ENCODE data around the gene C19orf67.
A peak's percentile ranks its signal among the peaks of the same experiment; 100 is the strongest.
"Not testable (repeated sequence)": the region's sequence is repeated elsewhere in the genome, so short reads cannot be mapped to it uniquely, and the experiment has no call there.

C19orf67 gene

DNA sequence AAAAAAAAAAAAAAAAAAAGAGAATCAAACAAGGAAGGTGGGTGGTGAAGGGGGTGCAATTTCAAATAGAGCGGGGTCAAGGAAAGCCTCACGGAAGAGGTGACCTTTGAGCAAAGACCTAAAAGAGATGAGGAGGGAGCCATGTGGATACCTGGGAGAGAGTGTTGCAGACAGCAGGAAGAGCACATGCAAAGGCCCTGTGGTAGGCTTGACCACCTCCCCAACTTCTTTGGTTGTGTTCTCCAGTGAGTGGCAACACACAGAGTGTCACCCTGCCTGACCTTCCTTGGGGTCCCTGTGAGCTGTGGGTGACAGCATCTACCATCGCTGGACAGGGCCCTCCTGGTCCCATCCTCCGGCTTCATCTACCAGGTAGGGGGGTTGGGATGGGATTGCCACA, 35.1 kb downstream of the C19orf67 start:
- H3K36me3 ChIP-seq (ENCODE audit: insufficient read depth, low read length): no peaks in the 10 kb centered on the region
- peaks cover 2% of the 10 kb centered on the region; the same call in 1 of the 2 replicates for H3K9me3 ChIP-seq (ENCODE audit: control insufficient read depth, insufficient read depth, low read length)
- H3K9ac ChIP-seq (ENCODE audit: low read depth, low read length): no peak overlapping the region
- H3K4me1 ChIP-seq (ENCODE audit: insufficient read depth, low read length): no peaks in the 10 kb centered on the region

GRCh38 chr19:14048443-14049153, 37.0 kb downstream of the C19orf67 start:
- Histone ChIP-seq H3K4me1 (ENCODE audit: insufficient read depth, low read length) (no peaks in the 10 kb centered on the region), H3K9me3 (ENCODE audit: control insufficient read depth, insufficient read depth, low read length) (peaks cover 2% of the 10 kb centered on the region; the same call in 1 of the 2 replicates), H3K36me3 (ENCODE audit: insufficient read depth, low read length) (no peaks in the 10 kb centered on the region), H3K9ac (ENCODE audit: low read depth, low read length) (no peak overlapping the region)

DNA sequence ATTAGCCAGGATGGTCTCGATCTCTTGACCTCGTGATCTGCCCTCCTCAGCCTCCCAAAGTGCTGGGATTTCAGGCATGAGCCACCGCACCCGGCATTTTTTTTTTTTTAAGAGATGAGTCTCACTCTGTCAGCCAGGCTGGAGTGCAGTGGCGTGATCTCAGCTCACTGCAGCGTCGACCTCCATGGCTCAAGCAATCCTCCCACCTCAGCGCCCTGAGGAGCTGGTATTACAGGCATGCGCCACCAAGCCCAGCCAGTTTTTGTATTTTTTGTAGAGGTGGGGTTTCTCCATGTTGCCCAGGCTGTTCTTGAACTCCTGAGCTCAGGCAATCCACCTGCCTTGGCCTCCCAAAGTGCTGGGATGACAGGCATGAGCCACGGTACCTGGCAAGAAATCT, 37.7 kb downstream of the C19orf67 start:
- H3K4me1 ChIP-seq (ENCODE audit: insufficient read depth, low read length); H3K9me3 ChIP-seq (ENCODE audit: control insufficient read depth, insufficient read depth, low read length); H3K9ac ChIP-seq (ENCODE audit: low read depth, low read length); H3K36me3 ChIP-seq (ENCODE audit: insufficient read depth, low read length): not testable (repeated sequence)

- H3K4me1 ChIP-seq (ENCODE audit: insufficient read depth, low read length); H3K9me3 ChIP-seq (ENCODE audit: control insufficient read depth, insufficient read depth, low read length); H3K36me3 ChIP-seq (ENCODE audit: insufficient read depth, low read length); H3K9ac ChIP-seq (ENCODE audit: low read depth, low read length): not testable (repeated sequence)
Observed at GRCh38 chr19:14042659-14043608, 42.6 kb downstream of the C19orf67 start.

DNA sequence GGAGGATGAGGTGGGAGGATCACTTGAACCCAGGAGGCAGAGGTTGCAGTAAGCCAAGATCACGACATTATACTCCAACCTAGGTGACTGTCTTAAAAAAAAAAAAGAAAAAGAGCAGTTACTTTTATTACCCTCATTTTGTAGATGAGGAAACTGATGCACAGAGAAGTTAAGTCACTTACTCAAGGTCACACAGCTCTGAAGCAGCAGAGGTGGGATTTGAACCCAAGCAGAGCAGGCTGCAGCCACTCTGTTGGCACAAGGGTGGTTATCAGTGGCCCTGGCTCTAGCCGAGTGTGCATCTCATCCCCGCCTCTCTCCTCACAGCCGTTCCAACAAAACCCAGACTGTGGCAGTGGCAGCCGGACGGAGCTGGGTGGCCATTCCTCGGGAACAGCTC, 46.4 kb downstream of the C19orf67 start:
- no peaks in the 10 kb centered on the region for H3K36me3 ChIP-seq (ENCODE audit: insufficient read depth, low read length)
- no peak overlapping the region for H3K9ac ChIP-seq (ENCODE audit: low read depth, low read length)
- no peaks in the 10 kb centered on the region; the same call in 1 of the 2 replicates for H3K4me1 ChIP-seq (ENCODE audit: insufficient read depth, low read length)
- H3K9me3 ChIP-seq (ENCODE audit: control insufficient read depth, insufficient read depth, low read length): no peaks in the 10 kb centered on the region

DNA sequence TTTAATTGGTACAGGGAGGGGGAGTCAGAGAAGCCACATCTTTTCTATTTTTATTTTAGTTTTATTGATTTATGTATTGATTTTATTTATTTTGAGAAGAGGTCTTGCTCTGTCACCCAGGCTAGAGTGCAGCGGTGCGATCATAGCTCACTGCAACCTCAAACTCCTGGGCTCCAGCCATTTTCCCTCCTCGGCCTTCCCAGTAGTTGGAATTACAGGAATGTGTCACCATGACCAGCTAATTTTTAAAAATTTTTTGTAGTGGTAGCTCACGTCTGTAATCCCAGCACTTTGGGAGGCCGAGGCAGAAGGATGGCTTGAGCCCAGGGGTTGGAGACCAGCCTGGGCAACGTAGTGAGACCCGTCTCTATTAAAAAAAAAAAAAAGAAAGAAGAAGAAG, 49.9 kb downstream of the C19orf67 start:
- Histone ChIP-seq H3K36me3 (ENCODE audit: insufficient read depth, low read length) (no peaks in the 10 kb centered on the region), H3K9me3 (ENCODE audit: control insufficient read depth, insufficient read depth, low read length) (no peaks in the 10 kb centered on the region), H3K9ac (ENCODE audit: low read depth, low read length) (no peak overlapping the region), H3K4me1 (ENCODE audit: insufficient read depth, low read length) (no peaks in the 10 kb centered on the region)

DNA sequence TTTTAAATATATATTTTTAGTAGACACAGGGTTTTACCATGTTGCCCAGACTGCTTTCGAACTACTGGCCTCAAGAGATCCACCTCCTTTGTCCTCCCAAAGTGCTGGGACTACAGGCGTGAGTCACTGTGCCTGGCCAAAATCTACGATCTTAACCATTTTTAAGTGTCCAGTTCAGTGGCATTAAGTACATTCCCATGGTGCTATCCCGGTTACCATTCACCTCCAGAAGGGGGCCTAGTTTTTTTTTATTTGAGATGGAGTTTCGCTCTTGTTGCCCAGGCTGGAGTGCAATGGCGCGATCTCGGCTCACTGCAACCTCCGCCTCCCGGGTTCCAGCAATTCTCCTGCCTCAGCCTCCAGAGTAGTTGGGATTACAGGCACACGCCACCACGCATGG, 50.4 kb downstream of the C19orf67 start:
- not testable (repeated sequence) for H3K9ac ChIP-seq (ENCODE audit: low read depth, low read length); H3K4me1 ChIP-seq (ENCODE audit: insufficient read depth, low read length); H3K9me3 ChIP-seq (ENCODE audit: control insufficient read depth, insufficient read depth, low read length); H3K36me3 ChIP-seq (ENCODE audit: insufficient read depth, low read length)

DNA sequence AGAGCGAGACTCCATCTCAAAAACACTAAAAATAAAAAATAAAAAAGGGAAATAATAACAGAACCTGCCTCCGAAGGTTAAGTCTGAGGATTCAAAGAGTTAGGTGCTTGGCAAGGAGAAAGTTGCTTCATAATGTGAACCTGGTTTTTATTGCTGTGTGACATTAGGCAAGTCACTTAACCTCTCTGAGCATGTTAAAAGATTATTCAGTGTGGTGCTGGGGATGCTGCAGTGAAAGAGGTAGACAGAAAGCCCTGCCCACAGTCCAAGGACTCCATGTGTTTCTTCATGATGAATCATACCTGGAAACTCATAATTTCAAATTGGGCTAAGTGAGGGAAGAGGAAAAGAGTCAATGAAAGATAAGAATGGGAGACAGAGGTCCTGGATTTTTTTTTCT, 51.6 kb downstream of the C19orf67 start:
- Histone ChIP-seq H3K4me1 (ENCODE audit: insufficient read depth, low read length) (no peaks in the 10 kb centered on the region), H3K9me3 (ENCODE audit: control insufficient read depth, insufficient read depth, low read length) (no peaks in the 10 kb centered on the region), H3K36me3 (ENCODE audit: insufficient read depth, low read length) (no peaks in the 10 kb centered on the region), H3K9ac (ENCODE audit: low read depth, low read length) (no peak overlapping the region)

- H3K4me1 ChIP-seq (ENCODE audit: insufficient read depth, low read length): no peaks in the 10 kb centered on the region
- no peaks in the 10 kb centered on the region for H3K36me3 ChIP-seq (ENCODE audit: insufficient read depth, low read length)
- H3K9ac ChIP-seq (ENCODE audit: low read depth, low read length): peak within 1 kb of the TSS; percentile 56
- no peaks in the 10 kb centered on the region for H3K9me3 ChIP-seq (ENCODE audit: control insufficient read depth, insufficient read depth, low read length)
Observed at GRCh38 chr19:14031719-14032480, 53.7 kb downstream of the C19orf67 start, which contains the start of gene IL27RA. Gene IL27RA (plus strand): TSS chr19:14031762. CDS start chr19:14031873, 111 bp downstream.
